BLaER1 treated with 17β-estradiol and CSF1 and Interleukin-3, amounts not matched to agents 10 nM and 100 nM (cell line): ENCODE results near the gene PRCD.

ENCODE experiments used
- H3K27ac ChIP-seq, 11 experiments: shearing (Covaris generic); formaldehyde crosslinking; 2 replicates each; pipeline ENCODE4 v1.8.1; 2022
- H3K27me3 ChIP-seq, 11 experiments: shearing (Covaris generic); formaldehyde crosslinking; 2 replicates each; pipeline ENCODE4 v1.8.1; 2022
- H3K36me3 ChIP-seq, 11 experiments: shearing (Covaris generic); formaldehyde crosslinking; 2 replicates each; pipeline ENCODE4 v1.8.1; 2022
- H3K4me1 ChIP-seq, 10 experiments: shearing (Covaris generic); formaldehyde crosslinking; 2 replicates each; pipeline ENCODE4 v1.8.1; 2022
- H3K4me2 ChIP-seq, 11 experiments: shearing (Covaris generic); formaldehyde crosslinking; 2 replicates each; pipeline ENCODE4 v1.8.1; 2022
- H3K4me3 ChIP-seq, 10 experiments: shearing (Covaris generic); formaldehyde crosslinking; 2 replicates each; pipeline ENCODE4 v1.8.1; 2022
- H3K9ac ChIP-seq, 11 experiments: shearing (Covaris generic); formaldehyde crosslinking; 2 replicates each; pipeline ENCODE4 v1.8.1; 2022
- H3K9me3 ChIP-seq, 11 experiments: shearing (Covaris generic); formaldehyde crosslinking; replicated peaks in 1 of 11; 2 replicates each; pipeline ENCODE4 v1.8.1; 2022
- H4K20me1 ChIP-seq, 11 experiments: shearing (Covaris generic); formaldehyde crosslinking; 2 replicates each; pipeline ENCODE4 v1.8.1; 2022
- Cebpa-rat ChIP-seq, 11 experiments: shearing (Covaris generic); IDR thresholded peaks; 2 replicates each; pipeline ENCODE4 v1.8.1; 2022

Gene PRCD

GRCh38 chr17:76567634-76568432, 28.0 kb downstream of the PRCD start:
- peaks cover 20 to 46% (median 28%) of the 10 kb centered on the region in 11 experiments for H3K27me3 ChIP-seq
- peaks cover 30 to 48% (median 46%) of the 10 kb centered on the region in 11 experiments for H3K36me3 ChIP-seq
- no peak overlapping the region for H3K4me3 ChIP-seq
- no peak for TF ChIP-seq Cebpa-rat (IDR thresholded peaks at IDR 0.05)
- H3K9ac ChIP-seq: 0 out of 22 replicates have a peak overlapping the region, but pooled peaks of 2 of the 11 experiments have one; percentile 12 to 35
- H4K20me1 ChIP-seq: peaks cover 38 to 94% (median 90%) of the 10 kb centered on the region in 11 experiments; a peak in 21 of 22 replicates
- no peak overlapping the region for H3K27ac ChIP-seq
- peaks cover 0 to 18% (median 9%) of the 10 kb centered on the region in 11 experiments; a peak in 17 of 22 replicates for H3K9me3 ChIP-seq
- H3K4me1 ChIP-seq: peaks cover 29 to 57% (median 41%) of the 10 kb centered on the region in 10 experiments
- peak overlapping the region in 6 of 11 experiments; percentile 2 to 46 (median 32); a peak in 8 of 22 replicates for H3K4me2 ChIP-seq

- H3K4me2 ChIP-seq: peak overlapping the region in 3 of 11 experiments; percentile 20 to 45 (median 34); a peak in 2 of 22 replicates
- TF ChIP-seq Cebpa-rat (IDR thresholded peaks at IDR 0.05): no peak
- H3K4me3 ChIP-seq: no peak overlapping the region
- H3K27me3 ChIP-seq: peaks cover 28 to 55% (median 36%) of the 10 kb centered on the region in 11 experiments
- no peak overlapping the region for H3K9ac ChIP-seq
- no peak overlapping the region for H3K27ac ChIP-seq
- H4K20me1 ChIP-seq: peaks cover 36 to 91% (median 83%) of the 10 kb centered on the region in 11 experiments; a peak in 21 of 22 replicates
- H3K36me3 ChIP-seq: peaks cover 27 to 38% (median 36%) of the 10 kb centered on the region in 11 experiments
- H3K4me1 ChIP-seq: peaks cover 28 to 55% (median 38%) of the 10 kb centered on the region in 10 experiments
- H3K9me3 ChIP-seq: peaks cover 0 to 18% (median 9%) of the 10 kb centered on the region in 11 experiments; a peak in 17 of 22 replicates
Measured at GRCh38 chr17:76568811-76569221, 29.0 kb downstream of the PRCD start.

- H3K27me3 ChIP-seq: peaks cover 28 to 60% (median 41%) of the 10 kb centered on the region in 11 experiments
- H3K4me3 ChIP-seq: no peak overlapping the region
- H3K27ac ChIP-seq: no peak overlapping the region
- no peak overlapping the region for H3K9ac ChIP-seq
- peaks cover 0 to 18% (median 9%) of the 10 kb centered on the region in 11 experiments; a peak in 17 of 22 replicates for H3K9me3 ChIP-seq
- H3K4me2 ChIP-seq: no peak overlapping the region
- H3K4me1 ChIP-seq: peaks cover 27 to 55% (median 38%) of the 10 kb centered on the region in 10 experiments
- TF ChIP-seq Cebpa-rat (IDR thresholded peaks at IDR 0.05): no peak
- H3K36me3 ChIP-seq: peaks cover 18 to 29% (median 27%) of the 10 kb centered on the region in 11 experiments
- H4K20me1 ChIP-seq: peaks cover 28 to 86% (median 75%) of the 10 kb centered on the region in 11 experiments; a peak in 21 of 22 replicates
Measured at GRCh38 chr17:76569607-76570279, 29.9 kb downstream of the PRCD start.

GRCh38 chr17:76570457-76570856, 30.6 kb downstream of the PRCD start:
- Histone ChIP-seq H3K27me3 (peaks cover 28 to 60% (median 43%) of the 10 kb centered on the region in 11 experiments), H3K4me1 (peaks cover 27 to 52% (median 38%) of the 10 kb centered on the region in 10 experiments), H3K4me2 (no peak overlapping the region), H4K20me1 (peaks cover 21 to 79% (median 68%) of the 10 kb centered on the region in 11 experiments; a peak in 21 of 22 replicates), H3K4me3 (no peak overlapping the region), H3K36me3 (peaks cover 11 to 22% (median 20%) of the 10 kb centered on the region in 11 experiments), H3K9me3 (peaks cover 0 to 18% (median 9%) of the 10 kb centered on the region in 11 experiments; a peak in 17 of 22 replicates), H3K27ac (no peak overlapping the region), H3K9ac (no peak overlapping the region)
- TF ChIP-seq Cebpa-rat (IDR thresholded peaks at IDR 0.05): no peak

GRCh38 chr17:76570877-76571471, 31.1 kb downstream of the PRCD start:
- TF ChIP-seq Cebpa-rat (IDR thresholded peaks at IDR 0.05): no peak
- H3K36me3 ChIP-seq: peaks cover 6 to 17% (median 15%) of the 10 kb centered on the region in 11 experiments
- H3K27ac ChIP-seq: no peak overlapping the region
- no peak overlapping the region for H3K4me2 ChIP-seq
- peaks cover 27 to 47% (median 38%) of the 10 kb centered on the region in 10 experiments for H3K4me1 ChIP-seq
- peaks cover 16 to 74% (median 62%) of the 10 kb centered on the region in 11 experiments; a peak in 21 of 22 replicates for H4K20me1 ChIP-seq
- peaks cover 28 to 62% (median 45%) of the 10 kb centered on the region in 11 experiments for H3K27me3 ChIP-seq
- H3K9ac ChIP-seq: no peak overlapping the region
- no peak overlapping the region for H3K4me3 ChIP-seq
- peaks cover 0 to 18% (median 9%) of the 10 kb centered on the region in 11 experiments; a peak in 17 of 22 replicates for H3K9me3 ChIP-seq

GRCh38 chr17:76572201-76572910, 32.5 kb downstream of the PRCD start:
- no peak overlapping the region for H3K27ac ChIP-seq
- H3K4me3 ChIP-seq: no peak overlapping the region
- H3K36me3 ChIP-seq: peaks cover 0 to 3% (median 1%) of the 10 kb centered on the region in 11 experiments; a peak in 5 of 22 replicates
- peaks cover 0 to 18% (median 9%) of the 10 kb centered on the region in 11 experiments; a peak in 17 of 22 replicates for H3K9me3 ChIP-seq
- no peak overlapping the region for H3K9ac ChIP-seq
- TF ChIP-seq Cebpa-rat (IDR thresholded peaks at IDR 0.05): no peak
- peaks cover 28 to 62% (median 45%) of the 10 kb centered on the region in 11 experiments for H3K27me3 ChIP-seq
- H3K4me1 ChIP-seq: peaks cover 22 to 33% (median 28%) of the 10 kb centered on the region in 10 experiments
- peak overlapping the region; percentile 48 to 82 (median 68) for H3K4me2 ChIP-seq
- peaks cover 2 to 60% (median 49%) of the 10 kb centered on the region in 11 experiments; a peak in 21 of 22 replicates for H4K20me1 ChIP-seq

GRCh38 chr17:76573096-76573495, 33.3 kb downstream of the PRCD start:
- Histone ChIP-seq H4K20me1 (peaks cover 0 to 53% (median 41%) of the 10 kb centered on the region in 11 experiments; a peak in 19 of 22 replicates), H3K27ac (no peak overlapping the region), H3K9ac (no peak overlapping the region), H3K4me1 (peaks cover 15 to 25% (median 23%) of the 10 kb centered on the region in 10 experiments), H3K4me2 (peak overlapping the region; percentile 48 to 82 (median 68); a peak in 21 of 22 replicates), H3K36me3 (no peaks in the 10 kb centered on the region), H3K27me3 (peaks cover 28 to 58% (median 45%) of the 10 kb centered on the region in 11 experiments), H3K4me3 (no peak overlapping the region), H3K9me3 (peaks cover 0 to 18% (median 9%) of the 10 kb centered on the region in 11 experiments; a peak in 17 of 22 replicates)
- no peak for TF ChIP-seq Cebpa-rat (IDR thresholded peaks at IDR 0.05)
